GM23338 (cell line): ENCODE data around the gene IL17REL. TPM values are rescaled to one million over a fixed set of nuclear protein-coding genes. Genes with fewer than 3 reads are reported as not detected.
A peak's percentile ranks its signal among the peaks of the same experiment; 100 is the strongest.

Source experiments
- ATAC-seq: fragments of 200-7000 bp; cut with Tn5 transposase; 3 replicates; pipeline ENCODE4 v1.9.1; 2020
- DNase-seq: peaks from one replicate; pipeline ENCODE4 v3.0.0-alpha.2; 2015; ENCODE audit warnings: low spot score
- H2AFZ ChIP-seq: fragments of 200-600 bp; sonication (generic); 2 replicates; pipeline ENCODE4 v1.8.0; 2016; ENCODE audit warnings: antibody characterized with exemption, mild to moderate bottlenecking, moderate library complexity
- H3F3A ChIP-seq: fragments of 200-600 bp; sonication (generic); replicated peaks from 2 replicates; pipeline ENCODE4 v1.8.0; 2017; ENCODE audit warnings: antibody characterized with exemption, mixed run types, low read depth
- H3K27ac ChIP-seq: fragments of 200-600 bp; sonication (generic); 2 replicates; pipeline ENCODE4 v1.6.1; 2016; ENCODE audit warnings: low read depth
- H3K27me3 ChIP-seq: fragments of 200-600 bp; sonication (generic); 2 replicates; pipeline ENCODE4 v1.8.0; 2016; ENCODE audit warnings: mild to moderate bottlenecking, mixed run types, moderate library complexity; ENCODE audit not compliant: insufficient read depth
- H3K36me3 ChIP-seq: fragments of 200-600 bp; sonication (generic); 2 replicates; pipeline ENCODE4 v1.8.0; 2016; ENCODE audit warnings: mild to moderate bottlenecking; ENCODE audit not compliant: insufficient read depth
- H3K4me1 ChIP-seq: fragments of 200-600 bp; sonication (generic); 2 replicates; pipeline ENCODE4 v1.8.0; 2016; ENCODE audit warnings: mild to moderate bottlenecking, moderate library complexity; ENCODE audit not compliant: insufficient read depth
- H3K4me2 ChIP-seq: fragments of 200-600 bp; sonication (generic); 2 replicates; pipeline ENCODE4 v1.7.1; 2017; ENCODE audit warnings: mixed run types
- H3K4me3 ChIP-seq: fragments of 200-600 bp; sonication (generic); 2 replicates; pipeline ENCODE4 v1.6.1; 2016; ENCODE audit warnings: mixed run types
- H3K79me2 ChIP-seq: fragments of 200-600 bp; sonication (generic); replicated peaks from 2 replicates; pipeline ENCODE4 v1.8.0; 2017; ENCODE audit warnings: mild to moderate bottlenecking; ENCODE audit not compliant: insufficient read depth
- H3K9me2 ChIP-seq: fragments of 200-600 bp; sonication (generic); 2 replicates; pipeline ENCODE4 v1.8.0; 2017; ENCODE audit not compliant: insufficient read depth
- H4K20me1 ChIP-seq: fragments of 200-600 bp; sonication (generic); replicated peaks from 2 replicates; pipeline ENCODE4 v1.8.0; 2017; ENCODE audit warnings: mild to moderate bottlenecking; ENCODE audit not compliant: insufficient read depth
- H3K27ac Mint-ChIP-seq: 2 replicates; pipeline ENCODE4 v1.8.0; 2020; ENCODE audit warnings: inconsistent platforms, mild to moderate bottlenecking, moderate library complexity, mixed read lengths
- H3K27me3 Mint-ChIP-seq: 3 replicates; pipeline ENCODE4 v1.8.0; 2022; ENCODE audit warnings: low read depth, mild to moderate bottlenecking, moderate library complexity, mixed read lengths, inconsistent platforms; ENCODE audit not compliant: insufficient read depth, poor library complexity
- H3K36me3 Mint-ChIP-seq: 3 replicates; pipeline ENCODE4 v1.8.0; 2021; ENCODE audit warnings: low read depth, mild to moderate bottlenecking, inconsistent platforms, moderate library complexity, mixed read lengths
- H3K4me1 Mint-ChIP-seq: 3 replicates; pipeline ENCODE4 v1.8.0; 2020; ENCODE audit warnings: mild to moderate bottlenecking, inconsistent platforms, mixed read lengths
- H3K4me3 Mint-ChIP-seq: 3 replicates; pipeline ENCODE4 v1.8.0; 2021; ENCODE audit warnings: moderate library complexity, mild to moderate bottlenecking, inconsistent platforms, mixed read lengths
- H3K9me3 Mint-ChIP-seq: 3 replicates; pipeline ENCODE4 v1.8.0; 2020; ENCODE audit warnings: moderate library complexity, mild to moderate bottlenecking, inconsistent platforms, mixed read lengths
- CREB1 ChIP-seq: fragments of 250-450 bp; sonication (Bioruptor Pico); IDR thresholded peaks from 2 replicates; pipeline ENCODE4 v1.5.0; 2020; ENCODE audit warnings: low read depth, mild to moderate bottlenecking, moderate library complexity
- ETS1 ChIP-seq: IDR thresholded peaks from 2 replicates; pipeline ENCODE4 v1.6.1; 2016; ENCODE audit warnings: antibody characterized with exemption
- EZH2 ChIP-seq: fragments of 200-600 bp; sonication (generic); IDR thresholded peaks from one replicate; pipeline ENCODE4 v1.8.0; 2017; ENCODE audit warnings: antibody characterized with exemption, mild to moderate bottlenecking, low read depth; ENCODE audit not compliant: unreplicated experiment
- NANOG ChIP-seq: IDR thresholded peaks from 2 replicates; pipeline ENCODE4 v1.6.1; 2016; ENCODE audit warnings: antibody characterized with exemption, borderline replicate concordance
- POLR2AphosphoS5 ChIP-seq: IDR thresholded peaks from 2 replicates; pipeline ENCODE4 v1.6.1; 2016; ENCODE audit warnings: antibody characterized with exemption, low read depth
- REST ChIP-seq: IDR thresholded peaks from one replicate; pipeline ENCODE4 v1.6.1; 2018; ENCODE audit warnings: antibody characterized with exemption; ENCODE audit not compliant: unreplicated experiment
- ZNF331 ChIP-seq: fragments of 250-450 bp; sonication (Bioruptor Pico); IDR thresholded peaks from 2 replicates; pipeline ENCODE4 v1.5.0; 2020; ENCODE audit warnings: low read depth, mild to moderate bottlenecking, moderate library complexity
- polyA plus RNA-seq: library from polyadenylated mRNA; unstranded; fragments of >200 nt; fragmentation: Nextera tagmentation; extraction: Ambion mirVana; gene quantifications from 2 replicates; pipeline ENCODE4 v1.2.1, GENCODE V29; 2016
- total RNA-seq: library from RNA; depleted of rRNA; stranded (reverse); fragments of >200 nt; shearing (Covaris generic); gene quantifications from 2 replicates; pipeline ENCODE4 v1.2.3, GENCODE V29; 2014

Gene IL17REL
- total and polyA plus RNA-seq, 2 experiments from 2014 or later: 0.31 TPM; not detected in 1

GRCh38 chr22:50034126-50035081 is 21.8 kb upstream of the IL17REL start:
- no peaks in the 10 kb centered on the region for H4K20me1 ChIP-seq

More at GRCh38 chr22:50034126-50035081, 21.8 kb upstream of the IL17REL start:
- DNase-seq: no peak
- no peaks in the 10 kb centered on the region for H3K4me1 ChIP-seq
- no peaks in the 10 kb centered on the region for H3K36me3 ChIP-seq
- no peak for ATAC-seq
- Mint-ChIP-seq H3K36me3 (no peaks in the 10 kb centered on the region), H3K27ac (no peak overlapping the region), H3K4me3 (no peak overlapping the region), H3K27me3 (peaks cover 13% of the 10 kb centered on the region), H3K4me1 (no peaks in the 10 kb centered on the region), H3K9me3 (no peaks in the 10 kb centered on the region)
- peak overlapping the region; percentile 10; the same call in 1 of the 2 replicates for H2AFZ ChIP-seq
- H3K4me2 ChIP-seq: no peak overlapping the region
- H3K79me2 ChIP-seq: no peaks in the 10 kb centered on the region
- H3K27me3 ChIP-seq: peaks cover 15% of the 10 kb centered on the region; the same call in 1 of the 2 replicates
- TF ChIP-seq REST: no peak
- TF ChIP-seq EZH2: no peak
- no peak for TF ChIP-seq ZNF331
- no peak for TF ChIP-seq POLR2AphosphoS5
- no peak for TF ChIP-seq CREB1
- no peak for TF ChIP-seq ETS1
- no peak for TF ChIP-seq NANOG
- H3K9me2 ChIP-seq: no peaks in the 10 kb centered on the region
- H3F3A ChIP-seq: no peaks in the 10 kb centered on the region
- H3K27ac ChIP-seq: no peak overlapping the region
- no peak overlapping the region for H3K4me3 ChIP-seq
